NT2/D1 (cell line): ENCODE results near the gene HSPA12B.
"Not testable (repeated sequence)": the region's sequence is repeated elsewhere in the genome, so short reads cannot be mapped to it uniquely, and the experiment has no call there.

ENCODE experiments used
- DNase-seq: peaks from one replicate; pipeline ENCODE4 v3.0.0-alpha.2; 2011; ENCODE audit warnings: low read depth, low spot score
- H3K27me3 ChIP-seq: 2 replicates; pipeline ENCODE4 v1.6.0; 2011; ENCODE audit warnings: mild to moderate bottlenecking; ENCODE audit not compliant: insufficient read length, insufficient read depth
- H3K36me3 ChIP-seq: 2 replicates; pipeline ENCODE4 v1.6.1; 2011; ENCODE audit warnings: mild to moderate bottlenecking, low read length, mixed read lengths; ENCODE audit not compliant: insufficient read depth, insufficient read length
- H3K4me1 ChIP-seq: 2 replicates; pipeline ENCODE4 v1.5.1; 2011; ENCODE audit not compliant: insufficient read depth, insufficient read length
- H3K4me3 ChIP-seq: 2 replicates; pipeline ENCODE4 v1.5.1; 2011; ENCODE audit warnings: low read depth; ENCODE audit not compliant: insufficient read length
- H3K9ac ChIP-seq: 2 replicates; pipeline ENCODE4 v1.6.0; 2011; ENCODE audit warnings: low read depth; ENCODE audit not compliant: insufficient read length
- H3K9me3 ChIP-seq: 2 replicates; pipeline ENCODE4 v1.5.1; 2011; ENCODE audit warnings: mild to moderate bottlenecking, low read length; ENCODE audit not compliant: insufficient read depth
- SUZ12 ChIP-seq: IDR thresholded peaks from 2 replicates; pipeline ENCODE4 v1.6.1; 2011; ENCODE audit not compliant: insufficient read length, insufficient read depth; ENCODE audit errors: extremely low read depth
- YY1 ChIP-seq: IDR thresholded peaks from 2 replicates; pipeline ENCODE4 v1.6.1; 2011; ENCODE audit not compliant: insufficient read length, insufficient read depth
- ZNF274 ChIP-seq: IDR thresholded peaks from 2 replicates; pipeline ENCODE4 v1.6.1; 2011; ENCODE audit warnings: mild to moderate bottlenecking, low read depth, low read length

Gene HSPA12B

DNA sequence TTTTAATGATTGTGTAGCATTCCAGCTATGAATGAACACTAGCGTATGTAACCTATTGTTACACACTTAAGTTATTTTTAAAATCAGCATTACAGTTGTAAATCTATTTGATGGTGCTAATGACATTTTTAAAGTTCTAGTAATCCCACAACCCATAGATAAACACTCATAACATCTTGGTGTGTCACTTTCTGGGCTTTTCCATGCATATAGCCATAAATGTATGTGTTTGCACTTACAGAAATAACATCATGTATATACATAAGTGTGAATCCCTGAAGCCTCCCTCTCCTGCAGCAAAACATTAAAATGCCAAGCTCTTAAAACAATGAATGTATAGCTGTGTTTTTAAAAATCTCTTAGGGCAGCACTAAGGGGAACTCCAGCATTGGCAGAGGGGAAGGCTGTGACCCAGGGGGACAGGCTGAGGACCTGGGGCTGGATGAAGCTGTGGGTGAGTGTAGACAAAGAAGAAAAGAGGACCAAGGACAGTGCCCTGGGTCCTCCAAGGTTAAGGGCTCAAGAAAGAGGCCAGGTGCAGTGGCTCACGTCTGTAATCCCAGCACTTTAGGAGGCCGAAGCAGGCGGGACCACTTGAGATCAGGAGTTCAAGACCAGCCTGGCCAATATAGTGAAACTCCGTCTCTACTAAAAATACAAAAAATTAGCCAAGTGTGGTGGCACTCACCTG is 55.0 kb downstream of the HSPA12B start:
- H3K4me1 ChIP-seq = peaks cover 8% of the 10 kb centered on the region
- H3K36me3 ChIP-seq = peaks cover 19% of the 10 kb centered on the region
- no peak overlapping the region for H3K9ac ChIP-seq
- H3K27me3 ChIP-seq = peaks cover 16% of the 10 kb centered on the region
- TF ChIP-seq ZNF274 (no peak), SUZ12 (no peak), YY1 (no peak)
- H3K4me3 ChIP-seq = no peak overlapping the region
- DNase-seq = no peak
- no peaks in the 10 kb centered on the region; the same call in 1 of the 2 replicates for H3K9me3 ChIP-seq

DNA sequence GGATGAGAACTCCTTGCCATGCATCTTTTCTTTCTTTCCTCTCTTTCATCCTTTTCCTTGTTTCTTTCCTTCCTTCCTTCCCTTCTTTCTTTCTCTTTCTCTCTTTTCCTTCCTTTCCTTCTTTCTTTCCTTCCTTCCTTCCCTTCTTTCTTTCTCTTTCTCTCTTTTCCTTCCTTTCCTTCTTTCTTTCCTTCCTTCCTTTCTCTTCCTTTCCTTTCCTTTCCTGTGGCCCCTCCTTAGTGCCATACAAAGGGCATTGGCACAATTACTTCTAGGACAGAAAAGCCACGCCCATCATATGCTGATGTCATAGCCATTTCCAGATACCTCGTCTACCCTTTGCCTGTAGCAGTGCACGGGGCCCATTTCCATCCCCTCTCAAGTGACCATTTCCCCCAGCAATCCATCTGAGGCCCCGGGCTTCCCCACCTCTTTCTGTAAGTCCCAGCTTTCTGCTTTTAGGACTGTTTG is 56.2 kb downstream of the HSPA12B start:
- no peak overlapping the region for H3K4me3 ChIP-seq
- peaks cover 15% of the 10 kb centered on the region for H3K36me3 ChIP-seq
- TF ChIP-seq ZNF274 = no peak
- TF ChIP-seq YY1 = no peak
- no peak for TF ChIP-seq SUZ12
- peaks cover 16% of the 10 kb centered on the region for H3K27me3 ChIP-seq
- no peaks in the 10 kb centered on the region; the same call in 1 of the 2 replicates for H3K9me3 ChIP-seq
- H3K4me1 ChIP-seq = peaks cover 8% of the 10 kb centered on the region
- H3K9ac ChIP-seq = no peak overlapping the region
- no peak for DNase-seq

DNA sequence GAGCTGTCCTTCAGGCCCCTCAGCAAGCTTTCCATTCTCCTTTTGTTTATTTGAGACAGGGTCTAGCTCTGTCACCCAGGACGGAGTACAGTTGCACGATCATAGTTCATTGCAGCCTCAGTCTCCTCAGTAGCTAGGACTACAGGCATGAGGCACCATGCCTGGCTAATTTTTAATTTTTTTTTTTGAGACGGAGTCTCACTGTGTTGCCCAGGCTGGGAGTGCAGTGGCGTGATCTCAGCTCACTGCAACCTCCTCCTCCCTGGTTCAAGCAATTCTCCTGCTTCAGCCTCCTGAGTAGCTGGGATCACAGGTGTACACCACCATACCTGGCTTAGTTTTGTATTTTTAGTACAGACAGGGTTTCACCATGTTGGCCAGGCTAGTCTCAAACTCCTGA is 56.7 kb downstream of the HSPA12B start:
- not testable (repeated sequence) for H3K4me3 ChIP-seq, H3K4me1 ChIP-seq, H3K9me3 ChIP-seq, DNase-seq, H3K9ac ChIP-seq
- H3K36me3 ChIP-seq = peaks cover 13% of the 10 kb centered on the region
- H3K27me3 ChIP-seq = peaks cover 16% of the 10 kb centered on the region

DNA sequence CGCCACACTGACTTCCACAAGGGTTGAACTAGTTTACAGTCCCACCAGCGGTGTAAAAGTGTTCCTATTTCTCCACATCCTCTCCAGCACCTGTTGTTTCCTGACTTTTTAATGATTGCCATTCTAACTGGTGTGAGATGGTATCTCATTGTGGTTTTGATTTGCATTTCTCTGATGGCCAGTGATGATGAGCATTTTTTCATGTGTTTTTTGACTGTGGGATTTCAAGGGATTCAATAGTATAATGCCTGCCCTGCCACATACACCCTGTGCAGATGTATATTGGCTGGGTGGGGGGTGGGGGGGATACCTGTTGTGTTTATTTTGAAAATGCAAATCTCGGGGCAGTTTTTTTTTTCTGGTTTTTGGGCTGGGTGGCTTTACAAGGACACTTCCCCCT is 61.7 kb downstream of the HSPA12B start:
- not testable (repeated sequence) for H3K4me3 ChIP-seq, H3K9me3 ChIP-seq, H3K9ac ChIP-seq, H3K27me3 ChIP-seq, DNase-seq, H3K4me1 ChIP-seq
- H3K36me3 ChIP-seq = peaks cover 10% of the 10 kb centered on the region

DNA sequence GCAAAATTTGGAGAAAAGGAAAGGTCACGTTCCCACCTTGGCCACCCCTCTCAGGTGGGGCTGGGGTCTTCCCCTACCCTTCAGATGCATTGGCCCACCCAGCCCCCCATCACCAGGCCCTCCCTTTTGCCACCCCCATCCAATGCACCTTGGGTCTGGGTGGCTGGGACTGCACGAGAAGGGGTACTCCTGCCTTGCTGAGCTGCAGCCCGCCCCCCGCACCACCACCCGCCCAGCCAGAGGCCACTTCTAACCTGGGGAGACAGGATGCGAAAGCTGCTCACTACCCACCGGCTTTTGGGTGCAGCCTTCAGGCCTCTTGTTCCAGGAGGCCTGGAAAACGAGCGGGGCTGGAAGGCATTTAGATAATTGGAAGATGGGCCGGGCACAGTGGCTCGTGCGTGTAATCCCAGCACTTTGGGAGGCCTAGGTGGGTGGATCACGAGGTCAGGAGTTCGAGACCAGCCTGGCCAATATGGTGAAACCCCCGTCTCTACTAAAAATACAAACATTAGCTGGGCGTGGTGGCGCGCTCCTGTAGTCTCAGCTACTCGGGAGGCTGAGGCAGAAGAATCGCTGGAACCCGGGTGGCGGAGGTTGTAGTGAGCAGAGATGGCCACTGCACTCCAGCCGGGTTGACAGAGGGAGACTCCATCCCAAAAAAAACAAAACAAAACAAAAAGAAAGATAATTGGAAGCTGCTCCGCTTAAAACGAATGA is 62.4 kb downstream of the HSPA12B start:
- Histone ChIP-seq H3K27me3 (no peaks in the 10 kb centered on the region), H3K36me3 (peaks cover 11% of the 10 kb centered on the region), H3K4me1 (peaks cover 5% of the 10 kb centered on the region), H3K9ac (no peak overlapping the region), H3K4me3 (no peak overlapping the region), H3K9me3 (no peaks in the 10 kb centered on the region)
- TF ChIP-seq YY1 (no peak), ZNF274 (no peak), SUZ12 (no peak)
- DNase-seq = no peak

DNA sequence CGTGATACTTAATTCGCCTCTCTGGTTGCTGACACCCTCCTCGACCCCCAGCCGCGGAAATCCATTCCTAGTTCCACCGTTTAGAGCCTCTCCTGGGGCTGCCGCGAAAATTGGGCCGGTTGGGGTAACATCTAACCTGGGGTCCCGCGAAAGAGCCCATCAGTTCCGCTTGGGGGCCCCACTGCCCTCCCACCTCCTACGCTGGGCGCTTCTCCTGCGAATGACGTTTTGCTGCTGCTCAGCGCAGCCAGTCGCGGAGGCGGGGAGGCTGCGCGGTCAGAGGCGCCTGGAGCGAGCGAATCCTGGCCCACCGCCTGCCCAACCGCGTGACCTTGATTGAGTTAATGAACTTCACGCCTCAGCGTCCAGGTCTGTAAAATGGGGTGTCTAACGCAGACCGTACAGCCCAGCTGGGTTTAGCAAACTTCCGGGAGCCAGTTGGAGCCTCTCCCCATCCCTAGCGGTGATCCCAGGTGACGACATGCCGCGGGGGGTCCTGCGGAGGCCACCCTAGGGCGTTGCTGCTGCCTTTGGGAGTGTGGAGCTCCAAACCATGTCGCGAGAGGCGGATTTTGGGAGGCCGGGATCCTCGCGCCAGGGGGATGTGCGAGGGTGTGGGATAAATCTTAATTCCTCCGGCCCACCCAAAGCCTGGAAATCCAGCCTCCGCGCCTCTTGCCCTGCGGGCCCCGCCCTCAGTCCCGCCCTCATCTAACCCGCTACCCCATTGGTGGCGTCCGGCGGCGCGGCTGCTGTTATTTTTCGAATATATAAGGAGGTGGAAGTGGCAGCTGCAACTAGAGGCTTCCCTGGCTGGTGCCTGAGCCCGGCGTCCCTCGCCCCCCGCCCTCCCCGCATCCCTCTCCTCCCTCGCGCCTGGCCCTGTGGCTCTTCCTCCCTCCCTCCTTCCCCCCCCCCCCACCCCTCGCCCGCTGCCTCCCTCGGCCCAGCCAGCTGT is 63.3 kb downstream of the HSPA12B start, which contains the start of gene CDC25B:
TSS of gene CDC25B (plus strand) at position 800 of the 958 bp plus-strand sequence. CDS start 222 bp downstream, outside the sequence.
- DNase-seq = no peak
- peaks cover 11% of the 10 kb centered on the region for H3K4me1 ChIP-seq

More for the DNA sequence above, 63.3 kb downstream of the HSPA12B start, which contains the start of gene CDC25B:
- peaks cover 19% of the 10 kb centered on the region for H3K36me3 ChIP-seq
- no peaks in the 10 kb centered on the region for H3K9me3 ChIP-seq
- TF ChIP-seq YY1 (no peak), SUZ12 (no peak), ZNF274 (no peak)
- H3K9ac ChIP-seq = peak within 1 kb of the TSS; percentile 93
- H3K27me3 ChIP-seq = no peaks in the 10 kb centered on the region
- H3K4me3 ChIP-seq = peak within 1 kb of the TSS; percentile 78
